HepG2 (cell line): ENCODE results near the gene NLGN4X. TPM values are rescaled to one million over a fixed set of nuclear protein-coding genes. Genes with fewer than 3 reads are reported as not detected.

ENCODE experiments used
- ATAC-seq: fragments of 200-7000 bp; cut with Tn5 transposase; 3 replicates; pipeline ENCODE4 v1.9.1; 2020; ENCODE audit warnings: mild to moderate bottlenecking, moderate library complexity
- BruUV-seq: library from RNA; stranded (reverse); fragments of 400-500 nt; replicated peaks from 2 replicates; lab custom pipeline; 2021; lab: Mats Ljungman, UMichigan
- CTCF ChIA-PET: fragments of 300-600 bp; formaldehyde crosslinking; extraction: SDS; loops from one replicate; lab custom pipeline; 2021; ENCODE audit warnings: low total read pairs, inconsistent platforms, low intra/inter-chr PET ratio; lab: Yijun Ruan, JAX
- POLR2A ChIA-PET: fragments of 350-600 bp; sonication (Branson Sonifier 250); formaldehyde crosslinking; loops from one replicate; lab custom pipeline; 2020; ENCODE audit warnings: antibody characterized with exemption, inconsistent platforms; lab: Yijun Ruan, JAX
- DNase-seq: peaks from one replicate; pipeline ENCODE4 v3.0.0-alpha.2; 2015; ENCODE audit warnings: low spot score
- FAIRE-seq: peaks from 3 replicates; lab custom pipeline; 2011; peaks lifted over from hg19 to GRCh38; lab: Jason Lieb, UNC
- H2AFZ ChIP-seq: one replicate; pipeline ENCODE4 v1.6.1; 2011; ENCODE audit warnings: low read length, inconsistent platforms
- H3K27ac ChIP-seq: fragments of 300-600 bp; 3 replicates; pipeline ENCODE4 v1.8.0; 2011; ENCODE audit warnings: mixed run types, mild to moderate bottlenecking, mixed read lengths, low read length, inconsistent platforms; ENCODE audit not compliant: insufficient read depth; ENCODE audit errors: extremely low read length
- H3K27me3 ChIP-seq, 2 experiments: fragments of 200-600 bp in 1 of 2; 2 replicates in 1 of 2; 3 replicates in 1 of 2; pipeline versions ENCODE4 v1.6.0 to v1.8.0; 2011; ENCODE audit warnings: low read length in 2 of 2, mild to moderate bottlenecking in 2 of 2, moderate library complexity in 2 of 2, inconsistent platforms in 1 of 2; ENCODE audit not compliant: insufficient read depth in 2 of 2, control insufficient read depth in 1 of 2
- H3K36me3 ChIP-seq, 2 experiments: fragments of 200-600 bp in 1 of 2; replicated peaks in 1 of 2; 2 replicates in 1 of 2; 3 replicates in 1 of 2; pipeline versions ENCODE4 v1.5.1 to v1.8.0; 2011; ENCODE audit warnings: low read length in 2 of 2, inconsistent platforms in 1 of 2; ENCODE audit not compliant: insufficient read depth in 2 of 2, control insufficient read depth in 1 of 2
- H3K4me1 ChIP-seq: 2 replicates; pipeline ENCODE4 v1.5.1; 2012; ENCODE audit warnings: low read length, inconsistent platforms; ENCODE audit not compliant: insufficient read depth
- H3K4me2 ChIP-seq: 2 replicates; pipeline ENCODE4 v1.6.0; 2011; ENCODE audit warnings: low read depth, low read length, inconsistent platforms
- H3K4me3 ChIP-seq, 3 experiments: fragments of 200-600 bp in 1 of 3; sonication (generic), shearing (Covaris generic) in 1 of 3; replicated peaks in 1 of 3; 2 replicates each; pipeline ENCODE4 v1.5.1; 2011 to 2016; ENCODE audit warnings: low read length in 3 of 3, inconsistent platforms in 2 of 3, low read depth in 2 of 3, mild to moderate bottlenecking in 2 of 3, control low read depth in 1 of 3, mixed read lengths in 1 of 3; ENCODE audit not compliant: insufficient read depth in 1 of 3
- H3K79me2 ChIP-seq: one replicate; pipeline ENCODE4 v1.6.1; 2011; ENCODE audit warnings: low read length, inconsistent platforms; ENCODE audit not compliant: insufficient read depth
- H3K9ac ChIP-seq: 2 replicates; pipeline ENCODE4 v1.6.0; 2011; ENCODE audit warnings: mild to moderate bottlenecking, low read depth, low read length, inconsistent platforms; ENCODE audit not compliant: insufficient read depth
- H3K9me3 ChIP-seq: 2 replicates; pipeline ENCODE4 v1.5.1; 2012; ENCODE audit warnings: mild to moderate bottlenecking, low read length
- H4K20me1 ChIP-seq: 2 replicates; pipeline ENCODE4 v1.6.0; 2011; ENCODE audit warnings: inconsistent platforms, mild to moderate bottlenecking, low read length, moderate library complexity; ENCODE audit not compliant: insufficient read depth
- ATAD3A ChIP-seq: sonication (generic); formaldehyde crosslinking; IDR thresholded peaks from 2 replicates; pipeline ENCODE4 v1.4.0; 2020; ENCODE audit warnings: missing genetic modification reagents
- FOXO1 ChIP-seq: sonication (generic); formaldehyde crosslinking; IDR thresholded peaks from 2 replicates; pipeline ENCODE4 v1.4.0; 2020; ENCODE audit warnings: missing genetic modification reagents
- HDAC6 ChIP-seq: fragments of 200-600 bp; sonication (generic); IDR thresholded peaks from 2 replicates; pipeline ENCODE4 v1.7.0; 2017; ENCODE audit warnings: mild to moderate bottlenecking, antibody characterized with exemption, low read length, low read depth
- KLF13 ChIP-seq: sonication (generic); formaldehyde crosslinking; IDR thresholded peaks from 2 replicates; pipeline ENCODE4 v1.4.0; 2020; ENCODE audit warnings: mild to moderate bottlenecking, missing genetic modification reagents
- RBM39 ChIP-seq: fragments of 200-400 bp; formaldehyde crosslinking; IDR thresholded peaks from one replicate; pipeline ENCODE4 v1.6.1; 2018; ENCODE audit warnings: antibody characterized with exemption, mild to moderate bottlenecking, low read depth, low read length; ENCODE audit not compliant: poor library complexity, severe bottlenecking
- RFXAP ChIP-seq: sonication (generic); formaldehyde crosslinking; IDR thresholded peaks from 2 replicates; pipeline ENCODE4 v1.4.0; 2020; ENCODE audit warnings: missing genetic modification reagents, borderline replicate concordance
- SIN3A ChIP-seq: IDR thresholded peaks from 2 replicates; pipeline ENCODE4 v1.6.1; 2011; ENCODE audit warnings: low read depth, mild to moderate bottlenecking, control low read depth, low read length, borderline replicate concordance
- TCF12 ChIP-seq, 2 experiments: fragments of 450-650 bp in 1 of 2; sonication (generic) in 1 of 2; formaldehyde crosslinking in 1 of 2; IDR thresholded peaks; 2 replicates each; pipeline versions ENCODE4 v1.6.1 to v1.8.0; 2017 to 2022; ENCODE audit warnings: antibody characterized with exemption in 1 of 2, mild to moderate bottlenecking in 1 of 2, missing genetic modification reagents in 1 of 2, moderate library complexity in 1 of 2
- THAP7 ChIP-seq: sonication (generic); formaldehyde crosslinking; IDR thresholded peaks from 2 replicates; pipeline ENCODE4 v1.8.1; 2023; ENCODE audit warnings: mild to moderate bottlenecking, missing genetic modification reagents
- ZHX1 ChIP-seq: sonication (generic); formaldehyde crosslinking; IDR thresholded peaks from 2 replicates; pipeline ENCODE4 v1.8.1; 2022; ENCODE audit warnings: low read depth, mild to moderate bottlenecking, missing genetic modification reagents
- ZMYM4 ChIP-seq: sonication (generic); formaldehyde crosslinking; IDR thresholded peaks from 2 replicates; pipeline ENCODE4 v1.8.1; 2023; ENCODE audit warnings: mild to moderate bottlenecking, missing genetic modification reagents
- ZNF274 ChIP-seq: sonication (generic); formaldehyde crosslinking; IDR thresholded peaks from 2 replicates; pipeline ENCODE4 v1.5.1; 2020; ENCODE audit warnings: mild to moderate bottlenecking, missing genetic modification reagents
- ZNF800 ChIP-seq: sonication (generic); formaldehyde crosslinking; IDR thresholded peaks from 2 replicates; pipeline ENCODE4 v1.4.0; 2020; ENCODE audit warnings: missing genetic modification reagents
- WGBS: methylation state at CpG from one replicate; pipeline ENCODE4 v1.1.6; 2017; ENCODE audit warnings: low lambda C conversion rate; 5-methylcytosine and 5-hydroxymethylcytosine counted together
- in situ Hi-C: cut with HindIII; loops from 2 replicates; pipeline ENCODE4 v1.10.0; 2017; ENCODE audit warnings: low pct_unique_long_range_greater_than_20kb; ENCODE audit not compliant: extremely low pct_ligation_motif_present
- intact Hi-C: fragments of 100-400 bp; cut with micrococcal nuclease; formaldehyde crosslinking; loops from one replicate; pipeline ENCODE4 v1.10.0; 2022; ENCODE audit not compliant: unreplicated experiment
- polyA plus RNA-seq, 8 experiments: library from polyadenylated mRNA; depleted of rRNA in 3 of 8; stranded (reverse) in 7 of 8; unstranded in 1 of 8; fragments of >200 nt; fragmentation: Illumina TruSeq in 4 of 8; extraction: Trizol in 4 of 8; gene quantifications; 2 replicates each; pipeline versions ENCODE4 v1.2.1 to v1.2.3, GENCODE V29; 2011 to 2016; ENCODE audit warnings: low read depth in 4 of 8, missing spikeins in 1 of 8, mixed read lengths in 1 of 8; ENCODE audit not compliant: insufficient read depth in 1 of 8
- total RNA-seq, 5 experiments: library from RNA; depleted of rRNA; stranded (reverse); fragments of >200 nt; fragmentation: Illumina TruSeq; extraction: Trizol; gene quantifications; 2 replicates each; pipeline ENCODE4 v1.2.3, GENCODE V29; 2016; ENCODE audit warnings: low read depth in 1 of 5

NLGN4X gene
- total and polyA plus RNA-seq, 2 of the 13 experiments (the other 11 are each of a cell fraction or from before 2014, with no cell fraction given) = not detected

GRCh38 chrX:5870238-5870637 is 358.4 kb downstream of the NLGN4X start:
- POLR2A ChIA-PET = no interaction called here
- Histone ChIP-seq H3K4me3 (no peak overlapping the region), H3K9ac (no peak overlapping the region), H3K4me1 (no peaks in the 10 kb centered on the region), H3K79me2 (no peaks in the 10 kb centered on the region), H3K27me3 (no peaks in the 10 kb centered on the region), H3K9me3 (no peaks in the 10 kb centered on the region), H3K4me2 (no peak overlapping the region), H4K20me1 (no peaks in the 10 kb centered on the region), H3K27ac (no peak overlapping the region), H3K36me3 (no peaks in the 10 kb centered on the region), H2AFZ (no peak overlapping the region)
- ATAC-seq (no peak), DNase-seq (no peak), FAIRE-seq (no peak)
- in situ Hi-C loops (no loop called here), intact Hi-C loops (no loop called here)
- BruUV-seq = no TSS peak
- CTCF ChIA-PET = no interaction called here
- no peak for TF ChIP-seq ZNF274
- no peak for TF ChIP-seq KLF13
- TF ChIP-seq ZNF800 (CRISPR knock-in tag) = no peak
- TF ChIP-seq HDAC6 = no peak
- no peak for TF ChIP-seq ZHX1 (CRISPR knock-in tag)
- no peak for TF ChIP-seq SIN3A
- TF ChIP-seq ZMYM4 = no peak
- TF ChIP-seq RFXAP (CRISPR knock-in tag) = no peak
- no peak for TF ChIP-seq TCF12 (IDR thresholded peaks at IDR 0.05)
- no peak for TF ChIP-seq TCF12 (CRISPR knock-in tag; IDR thresholded peaks at IDR 0.05)
- TF ChIP-seq RBM39 = no peak
- no peak for TF ChIP-seq ATAD3A
- no peak for TF ChIP-seq THAP7 (CRISPR knock-in tag)
- TF ChIP-seq FOXO1 (CRISPR knock-in tag) = no peak
- 0% methylated on average over 1 of the region's 3 CpGs for WGBS
